K562 (cell line): ENCODE measurements around the gene KLHL22. TPM values are rescaled to one million over a fixed set of nuclear protein-coding genes. Genes with fewer than 3 reads are reported as not detected.
"Not testable (repeated sequence)": the region's sequence is repeated elsewhere in the genome, so short reads cannot be mapped to it uniquely, and the experiment has no call there.

Source experiments
- ATAC-seq: fragments of 200-7000 bp; cut with Tn5 transposase; 3 replicates; pipeline ENCODE4 v1.9.1; 2020; ENCODE audit warnings: moderate library complexity
- BruUV-seq: library from RNA; stranded (reverse); fragments of 400-500 nt; replicated peaks from 2 replicates; lab custom pipeline; 2021; lab: Mats Ljungman, UMichigan
- CTCF ChIA-PET: fragments of 300-600 bp; formaldehyde crosslinking; extraction: SDS; loops from one replicate; lab custom pipeline; 2021; ENCODE audit warnings: low intra/inter-chr PET ratio; lab: Yijun Ruan, JAX
- POLR2A ChIA-PET: fragments of 300-600, 350-650 bp; sonication (Branson Sonifier 250); formaldehyde crosslinking; extraction: SDS; loops from one replicate; lab custom pipeline; 2021; ENCODE audit warnings: antibody characterized with exemption, inconsistent platforms; lab: Yijun Ruan, JAX
- DNase-seq, 4 experiments: peaks; one replicate each; pipeline versions ENCODE4 v3.0.0 to v3.0.0-alpha.2; 2011 to 2018; ENCODE audit warnings: low spot score in 3 of 4, mixed read lengths in 3 of 4; ENCODE audit errors: extremely low read depth in 1 of 4
- FAIRE-seq: peaks from 2 replicates; lab custom pipeline; 2011; peaks lifted over from hg19 to GRCh38; lab: Jason Lieb, UNC
- H2AFZ ChIP-seq: 2 replicates; pipeline ENCODE4 v1.6.0; 2011; ENCODE audit warnings: low read depth, low read length, control low read depth, inconsistent platforms
- H3K27ac ChIP-seq: fragments of 200-600 bp; 3 replicates; pipeline ENCODE4 v1.8.0; 2011; ENCODE audit warnings: low read depth, mild to moderate bottlenecking, control low read depth, inconsistent platforms, low read length, moderate library complexity, mixed read lengths; ENCODE audit errors: extremely low read depth
- H3K27me3 ChIP-seq, 2 experiments: fragments of 300-600 bp in 1 of 2; 2 replicates in 1 of 2; 3 replicates in 1 of 2; pipeline versions ENCODE4 v1.6.0 to v1.8.0; 2011; ENCODE audit warnings: inconsistent platforms in 2 of 2, low read length in 2 of 2, mild to moderate bottlenecking in 1 of 2, mixed read lengths in 1 of 2, moderate library complexity in 1 of 2; ENCODE audit not compliant: control insufficient read depth in 2 of 2, insufficient read depth in 2 of 2
- H3K36me3 ChIP-seq: fragments of 300-600 bp; 3 replicates; pipeline ENCODE4 v1.8.0; 2011; ENCODE audit warnings: mild to moderate bottlenecking, low read length, inconsistent platforms; ENCODE audit not compliant: control insufficient read depth, insufficient read depth
- H3K4me1 ChIP-seq, 2 experiments: fragments of 200-600 bp in 1 of 2; replicated peaks in 1 of 2; 2 replicates in 1 of 2; 3 replicates in 1 of 2; pipeline versions ENCODE4 v1.5.1 to v1.8.0; 2011; ENCODE audit warnings: inconsistent platforms in 2 of 2, low read length in 2 of 2, mild to moderate bottlenecking in 1 of 2, mixed read lengths in 1 of 2, moderate library complexity in 1 of 2; ENCODE audit not compliant: control insufficient read depth in 2 of 2, insufficient read depth in 2 of 2
- H3K4me2 ChIP-seq: 2 replicates; pipeline ENCODE4 v1.6.1; 2011; ENCODE audit warnings: low read length, control low read depth, inconsistent platforms, mixed read lengths; ENCODE audit not compliant: insufficient read depth
- H3K4me3 ChIP-seq: fragments of 200-600 bp; sonication (generic), shearing (Covaris generic); 2 replicates; pipeline ENCODE4 v1.5.1; 2016; ENCODE audit warnings: control low read depth, inconsistent platforms
- H3K79me2 ChIP-seq: fragments of 200-600 bp; 3 replicates; pipeline ENCODE4 v1.8.0; 2011; ENCODE audit warnings: low read length, inconsistent platforms; ENCODE audit not compliant: control insufficient read depth, insufficient read depth
- H3K9ac ChIP-seq, 2 experiments: 2 replicates each; pipeline versions ENCODE4 v1.6.0 to v1.6.1; 2011; ENCODE audit warnings: low read depth in 2 of 2, low read length in 2 of 2, control low read depth in 1 of 2, inconsistent platforms in 1 of 2, mild to moderate bottlenecking in 1 of 2, mixed read lengths in 1 of 2; ENCODE audit not compliant: insufficient read depth in 1 of 2
- H3K9me1 ChIP-seq: one replicate; pipeline ENCODE4 v1.6.0; 2011; ENCODE audit warnings: inconsistent platforms, mild to moderate bottlenecking, low read length, moderate library complexity; ENCODE audit not compliant: control insufficient read depth, insufficient read depth
- H3K9me3 ChIP-seq: replicated peaks from 2 replicates; pipeline ENCODE4 v1.5.1; 2011; ENCODE audit warnings: low read depth, low read length, inconsistent platforms; ENCODE audit not compliant: control insufficient read depth, insufficient read depth
- H4K20me1 ChIP-seq: replicated peaks from 2 replicates; pipeline ENCODE4 v1.6.1; 2011; ENCODE audit warnings: low read length, inconsistent platforms, mixed read lengths; ENCODE audit not compliant: control insufficient read depth, insufficient read depth
- CEBPB ChIP-seq: fragments of 450-650 bp; IDR thresholded peaks from 2 replicates; pipeline ENCODE4 v1.6.1; 2016; ENCODE audit warnings: missing genetic modification characterization, missing compliant biosample characterization
- CEBPG ChIP-seq, 3 experiments: fragments of 200-800 bp in 1 of 3; sonication (Bioruptor generic) in 1 of 3; sonication (generic) in 1 of 3; formaldehyde crosslinking in 1 of 3; IDR thresholded peaks in 2 of 3; conservative IDR thresholded peaks in 1 of 3; 2 replicates each; pipeline versions ENCODE4 v1.6.1 to v1.8.0; 2016 to 2022; ENCODE audit warnings: missing compliant biosample characterization in 2 of 3, missing genetic modification characterization in 2 of 3, mild to moderate bottlenecking in 1 of 3, missing genetic modification reagents in 1 of 3
- DDX20 ChIP-seq: fragments of 450-650 bp; IDR thresholded peaks from 2 replicates; pipeline ENCODE4 v1.6.1; 2016; ENCODE audit warnings: missing genetic modification characterization, low read depth, mild to moderate bottlenecking, missing compliant biosample characterization, moderate library complexity
- DPF2 ChIP-seq: fragments of 450-650 bp; IDR thresholded peaks from 2 replicates; pipeline ENCODE4 v1.6.1; 2016
- HLTF ChIP-seq: fragments of 450-650 bp; IDR thresholded peaks from 2 replicates; pipeline ENCODE4 v1.6.1; 2016
- MAFG ChIP-seq: fragments of 450-650 bp; conservative IDR thresholded peaks from 2 replicates; pipeline ENCODE4 v1.6.1; 2016; ENCODE audit warnings: missing genetic modification characterization, missing compliant biosample characterization
- ZNF232 ChIP-seq: sonication (generic); formaldehyde crosslinking; IDR thresholded peaks from 2 replicates; pipeline ENCODE4 v1.8.0; 2022; ENCODE audit warnings: mild to moderate bottlenecking, missing genetic modification reagents
- ZNF512 ChIP-seq: IDR thresholded peaks from 2 replicates; pipeline ENCODE4 v1.6.1; 2016; ENCODE audit warnings: missing genetic modification characterization, missing compliant biosample characterization
- WGBS: fragments of 100-300 bp; shearing (Covaris generic); methylation state at CpG from one replicate; pipeline ENCODE4 v1.1.6; 2016; ENCODE audit warnings: low coverage, mixed read lengths; ENCODE audit not compliant: insufficient coverage; ENCODE audit errors: missing lambda C conversion rate; 5-methylcytosine and 5-hydroxymethylcytosine counted together
- in situ Hi-C: fragments of 300-500 bp; cut with MboI; formaldehyde crosslinking; loops from 4 replicates; pipeline ENCODE4 v1.15.0; 2018; ENCODE audit warnings: inconsistent platforms, mixed read lengths
- intact Hi-C: fragments of 100-400 bp; cut with micrococcal nuclease; formaldehyde crosslinking; loops from 2 replicates; pipeline ENCODE4 v1.14.2; 2022
- polyA plus RNA-seq, 8 experiments: library from polyadenylated mRNA; depleted of rRNA in 4 of 8; stranded (reverse) in 5 of 8; unstranded in 3 of 8; fragments of >200 nt; fragmentation: Nextera tagmentation in 2 of 8; fragmentation: Illumina TruSeq in 1 of 8; extraction: Ambion mirVana in 2 of 8; extraction: Trizol in 1 of 8; gene quantifications; 2 replicates each; pipeline versions ENCODE4 v1.2.1 to v1.2.3, GENCODE V29; 2011 to 2014; ENCODE audit warnings: inconsistent platforms in 1 of 8, missing spikeins in 1 of 8
- total RNA-seq, 7 experiments: library from RNA; depleted of rRNA in 6 of 7; stranded (reverse); fragments of >200 nt in 6 of 7; fragmentation: Illumina TruSeq in 2 of 7; extraction: Trizol in 2 of 7; gene quantifications; 2 replicates each; pipeline versions ENCODE4 v1.2.1 to v1.2.3, GENCODE V29; 2011 to 2021; ENCODE audit warnings: low replicate concordance in 1 of 7

KLHL22 gene
- total and polyA plus RNA-seq, 9 of the 15 experiments (the other 6 are each of a cell fraction or from before 2014, with no cell fraction given) = 1.3 to 25.6 (median 15.2) TPM

DNA sequence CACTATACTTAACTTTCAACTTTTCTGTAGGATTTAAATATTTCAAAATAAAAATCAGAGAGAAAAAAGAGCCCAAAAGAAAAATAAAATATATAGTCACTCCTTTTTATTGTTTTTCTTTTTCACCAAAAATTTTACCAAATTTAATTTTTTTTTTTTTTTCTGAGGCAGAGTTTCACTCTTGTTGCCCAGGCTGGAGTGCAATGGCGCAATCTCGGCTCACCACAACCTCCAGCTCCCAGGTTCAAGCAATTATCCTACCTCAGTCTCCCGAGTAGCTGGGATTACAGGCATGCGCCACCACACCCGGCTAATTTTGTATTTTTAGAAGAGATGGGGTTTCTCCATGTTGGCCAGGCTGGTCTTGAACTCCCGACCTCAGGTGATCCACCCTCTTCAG lies 17.5 kb downstream of the KLHL22 start:
- H3K4me2 ChIP-seq, H3K36me3 ChIP-seq, ATAC-seq, H3K9me1 ChIP-seq, BruUV-seq, H2AFZ ChIP-seq, H3K27me3 ChIP-seq, in situ Hi-C loops, H3K9ac ChIP-seq, H4K20me1 ChIP-seq, FAIRE-seq, H3K9me3 ChIP-seq, H3K79me2 ChIP-seq, DNase-seq, intact Hi-C loops, H3K4me1 ChIP-seq, H3K4me3 ChIP-seq, H3K27ac ChIP-seq: not testable (repeated sequence)
- WGBS = 63% methylated on average over 6 of the region's 6 CpGs
- TF ChIP-seq HLTF = 0 out of 2 replicates have a peak, but pooled peaks have one; percentile 44
- peak; percentile 48; the same call in 1 of the 2 replicates for TF ChIP-seq CEBPG (CRISPR knock-in tag; IDR thresholded peaks at IDR 0.05)
- TF ChIP-seq CEBPG (tag; conservative IDR thresholded peaks at IDR 0.05 in 1 of 2, IDR thresholded peaks at IDR 0.05 in 1 of 2) = peak in 1 of 2 experiments; percentile 61; a peak in 2 of 4 replicates
- TF ChIP-seq CEBPB (tag) = peak; percentile 74
- TF ChIP-seq MAFG (tag) = 0 out of 2 replicates have a peak, but pooled peaks have one; percentile 5
- peak; percentile 78 for TF ChIP-seq ZNF512
- TF ChIP-seq ZNF232 = peak; percentile 21; the same call in 1 of the 2 replicates
- 0 out of 2 replicates have a peak, but pooled peaks have one; percentile 13 for TF ChIP-seq DDX20 (tag)
- TF ChIP-seq DPF2 = 0 out of 2 replicates have a peak, but pooled peaks have one; percentile 17
- ChIA-PET CTCF (interaction anchor here (0.7 kb wide), 1 partner anchor 1014 kb away, joined by 5 read pairs; no protein-coding TSS in a partner anchor), POLR2A (interaction anchor here (1.3 to 9.2 kb wide), 4 partner anchors 10 to 21 kb away, joined by 6 to 74 read pairs (median 7); partner anchors contain the start of gene KLHL22)
